B cell (primary cell): Measurements from ENCODE around the gene LRRN3. TPM values are rescaled to one million over a fixed set of nuclear protein-coding genes. Genes with fewer than 3 reads are reported as not detected.

Source experiments
- ATAC-seq: fragments of 200-7000 bp; cut with Tn5 transposase; one replicate; pipeline ENCODE4 v1.10.0; 2021; ENCODE audit warnings: low read depth, mild to moderate bottlenecking, moderate number of reproducible peaks, moderate library complexity
- CTCF ChIA-PET: fragments of 350-600 bp; sonication (Branson Sonifier 250); formaldehyde crosslinking; loops from one replicate; lab custom pipeline; 2021; ENCODE audit warnings: antibody characterized with exemption, inconsistent platforms; lab: Charles Lee
- POLR2A ChIA-PET: fragments of 350-600 bp; sonication (Branson Sonifier 250); formaldehyde crosslinking; loops from one replicate; lab custom pipeline; 2021; ENCODE audit warnings: antibody characterized with exemption; lab: Charles Lee
- DNase-seq: peaks from one replicate; pipeline ENCODE4 v3.0.0; 2013
- H2AFZ ChIP-seq: 2 replicates; pipeline ENCODE4 v1.6.1; 2012; ENCODE audit warnings: mild to moderate bottlenecking, low read depth, low read length; ENCODE audit not compliant: insufficient read depth, poor library complexity, severe bottlenecking
- H3K27ac ChIP-seq, 2 donors: 1 replicate in 1 of 2; 2 replicates in 1 of 2; pipeline ENCODE4 v1.5.1; 2012 to 2013; ENCODE audit warnings: low read length in 2 of 2, mild to moderate bottlenecking in 2 of 2, moderate library complexity in 1 of 2
- H3K27me3 ChIP-seq, 4 experiments: fragments of 200-600 bp in 1 of 4; sonication (generic) in 1 of 4; replicated peaks in 1 of 4; 1 replicate in 2 of 4; 2 replicates in 2 of 4; pipeline versions ENCODE4 v1.6.1 to v1.7.0; 2013 to 2016; ENCODE audit warnings: low read length in 3 of 4, mild to moderate bottlenecking in 2 of 4, mixed read lengths in 1 of 4, moderate library complexity in 1 of 4; ENCODE audit not compliant: insufficient read depth in 4 of 4, control insufficient read depth in 3 of 4; ENCODE audit errors: control extremely low read depth in 1 of 4
- H3K36me3 ChIP-seq, 2 experiments: replicated peaks in 1 of 2; 1 replicate in 1 of 2; 2 replicates in 1 of 2; pipeline versions ENCODE4 v1.6.1 to v1.7.1; 2013; ENCODE audit warnings: low read length in 1 of 2; ENCODE audit not compliant: insufficient read depth in 2 of 2, control insufficient read depth in 1 of 2; ENCODE audit errors: control extremely low read depth in 1 of 2, extremely low read depth in 1 of 2
- H3K4me1 ChIP-seq, 2 donors: fragments of 200-600 bp in 1 of 2; sonication (generic) in 1 of 2; 1 replicate in 1 of 2; 2 replicates in 1 of 2; pipeline versions ENCODE4 v1.5.1 to v1.6.1; 2013 to 2017; ENCODE audit warnings: low read length in 2 of 2; ENCODE audit not compliant: control insufficient read depth in 2 of 2, insufficient read depth in 2 of 2
- H3K4me2 ChIP-seq: replicated peaks from 2 replicates; pipeline ENCODE3; 2012; ENCODE audit warnings: mild to moderate bottlenecking, low read depth, low read length; ENCODE audit not compliant: poor library complexity, severe bottlenecking
- H3K4me3 ChIP-seq, 5 experiments: fragments of 200-600 bp in 1 of 5; sonication (generic) in 1 of 5; 1 replicate in 3 of 5; 2 replicates in 2 of 5; pipeline versions ENCODE4 v1.5.1 to v1.7.0; 2011 to 2016; ENCODE audit warnings: low read length in 4 of 5, mild to moderate bottlenecking in 4 of 5, low read depth in 2 of 5, control low read depth in 1 of 5, moderate library complexity in 1 of 5; ENCODE audit not compliant: insufficient read depth in 1 of 5; ENCODE audit errors: control extremely low read depth in 1 of 5, extremely low read depth in 1 of 5
- H3K79me2 ChIP-seq: fragments of 200-600 bp; sonication (generic); one replicate; pipeline ENCODE4 v1.6.0; 2016; ENCODE audit warnings: low read length; ENCODE audit not compliant: control insufficient read depth, insufficient read depth
- H3K9ac ChIP-seq: fragments of 200-600 bp; sonication (generic); 2 replicates; pipeline ENCODE4 v1.6.1; 2017; ENCODE audit warnings: mild to moderate bottlenecking, low read length, moderate library complexity
- H3K9me3 ChIP-seq, 3 donors: one replicate each; pipeline versions ENCODE4 v1.6.1 to v1.7.1; 2013; ENCODE audit warnings: low read length in 2 of 3; ENCODE audit not compliant: control insufficient read depth in 2 of 3, insufficient read depth in 1 of 3; ENCODE audit errors: control extremely low read depth in 1 of 3
- H4K20me1 ChIP-seq: 2 replicates; pipeline ENCODE4 v1.6.0; 2012; ENCODE audit warnings: mild to moderate bottlenecking, low read length; ENCODE audit not compliant: insufficient read depth, control insufficient read depth, poor library complexity, severe bottlenecking
- H3K27ac Mint-ChIP-seq: one replicate; pipeline ENCODE4 v1.8.0; 2021; ENCODE audit warnings: mixed read lengths
- H3K27me3 Mint-ChIP-seq: one replicate; pipeline ENCODE4 v1.8.0; 2021; ENCODE audit warnings: mixed read lengths
- H3K4me1 Mint-ChIP-seq: one replicate; pipeline ENCODE4 v1.8.0; 2021; ENCODE audit warnings: mixed read lengths
- H3K4me3 Mint-ChIP-seq: one replicate; pipeline ENCODE4 v1.8.0; 2021; ENCODE audit warnings: mixed read lengths
- H3K9me3 Mint-ChIP-seq: one replicate; pipeline ENCODE4 v1.8.0; 2022; ENCODE audit warnings: mixed read lengths; ENCODE audit not compliant: insufficient read depth
- EZH2 ChIP-seq: IDR thresholded peaks from 2 replicates; pipeline ENCODE4 v1.6.1; 2012; ENCODE audit warnings: borderline replicate concordance, low read depth, mild to moderate bottlenecking, moderate library complexity, low read length; ENCODE audit not compliant: insufficient read depth, poor library complexity, severe bottlenecking
- WGBS: methylation state at CpG from one replicate; pipeline ENCODE4 v1.1.5; 2013; ENCODE audit warnings: missing lambda C conversion rate; ENCODE audit not compliant: insufficient coverage; 5-methylcytosine and 5-hydroxymethylcytosine counted together
- intact Hi-C: fragments of 100-400 bp; cut with micrococcal nuclease; formaldehyde crosslinking; loops from one replicate; pipeline ENCODE4 v1.10.0; 2022
- polyA plus RNA-seq: library from polyadenylated mRNA; depleted of rRNA; stranded (reverse); fragments of >200 nt; gene quantifications from 2 replicates; pipeline ENCODE4 v1.2.3, GENCODE V29; 2012
- total RNA-seq, 2 donors: library from RNA; stranded (reverse); fragments of 120-200 nt in 1 of 2; gene quantifications; 1 replicate in 1 of 2; 2 replicates in 1 of 2; pipeline versions ENCODE4 v1.2.3 to v1.2.4, GENCODE V29; 2013 to 2022
- TF ChIP-seq, protein P1 (sequence below): fragments of 200-600 bp; IDR thresholded peaks from one replicate; pipeline ENCODE4 v1.8.0; 2022; ENCODE audit warnings: antibody characterized with exemption, mild to moderate bottlenecking

LRRN3 gene
- total and polyA plus RNA-seq, 2 donors (not counting 1 experiment from before 2014, with no cell fraction given), result 0.03 to 0.20 TPM

DNA sequence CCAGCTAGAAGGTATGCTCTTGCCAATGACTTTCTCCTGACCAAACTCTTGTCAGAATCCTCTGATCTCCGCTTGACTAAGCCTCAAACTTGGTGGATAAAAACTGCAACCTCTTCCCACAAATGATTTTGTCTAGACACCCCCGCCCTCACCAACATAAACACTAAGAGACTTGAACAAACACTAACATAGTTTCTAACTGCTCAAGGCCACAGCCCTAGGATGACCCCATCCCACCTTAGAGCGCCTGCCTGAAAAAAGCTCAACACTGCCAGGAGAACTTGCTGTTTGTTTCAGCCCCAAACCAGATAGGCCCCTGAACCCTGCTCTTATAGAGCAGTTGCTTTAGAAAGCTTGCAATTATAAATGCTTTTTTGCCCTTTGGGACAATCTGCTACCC, 71.8 kb downstream of the LRRN3 start:
- intact Hi-C loops, result no loop called here
- CTCF ChIA-PET, result no interaction called here

DNA sequence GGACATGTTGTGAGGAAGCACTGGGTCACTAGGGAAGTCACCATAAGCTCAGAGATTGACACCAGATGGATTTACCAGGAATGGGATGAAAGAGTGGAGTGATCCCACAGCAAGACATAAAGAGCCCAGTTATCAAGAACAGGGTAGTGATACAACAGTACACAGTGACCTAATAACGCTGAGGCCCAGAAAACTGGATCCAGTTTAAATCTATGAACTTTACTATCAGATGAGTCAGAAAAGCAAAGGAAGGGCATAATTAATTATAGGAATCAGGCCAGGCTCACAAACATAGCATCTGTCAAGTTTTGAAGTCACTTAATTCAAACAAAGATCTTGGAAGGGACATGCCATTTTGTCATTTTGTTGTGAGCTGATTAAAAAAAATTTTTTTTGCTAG, 73.5 kb downstream of the LRRN3 start:
- H3K4me1 Mint-ChIP-seq, result no peaks in the 10 kb centered on the region

More for the DNA sequence above, 71.8 kb downstream of the LRRN3 start:
- H2AFZ ChIP-seq, result no peak overlapping the region
- H3K27ac ChIP-seq, result no peak overlapping the region
- Mint-ChIP-seq H3K27me3 (no peaks in the 10 kb centered on the region), H3K27ac (no peak overlapping the region), H3K9me3 (no peaks in the 10 kb centered on the region), H3K4me1 (no peaks in the 10 kb centered on the region), H3K4me3 (no peak overlapping the region)
- H3K4me3 ChIP-seq, result no peak overlapping the region
- H3K4me2 ChIP-seq, result no peak overlapping the region
- no peaks in the 10 kb centered on the region for H4K20me1 ChIP-seq
- H3K36me3 ChIP-seq, result no peaks in the 10 kb centered on the region
- 100% methylated on average over 2 of the region's 3 CpGs for WGBS
- H3K9ac ChIP-seq, result no peak overlapping the region
- ATAC-seq (no peak), DNase-seq (no peak)
- H3K4me1 ChIP-seq, result no peaks in the 10 kb centered on the region
- TF ChIP-seq, protein P1, sequence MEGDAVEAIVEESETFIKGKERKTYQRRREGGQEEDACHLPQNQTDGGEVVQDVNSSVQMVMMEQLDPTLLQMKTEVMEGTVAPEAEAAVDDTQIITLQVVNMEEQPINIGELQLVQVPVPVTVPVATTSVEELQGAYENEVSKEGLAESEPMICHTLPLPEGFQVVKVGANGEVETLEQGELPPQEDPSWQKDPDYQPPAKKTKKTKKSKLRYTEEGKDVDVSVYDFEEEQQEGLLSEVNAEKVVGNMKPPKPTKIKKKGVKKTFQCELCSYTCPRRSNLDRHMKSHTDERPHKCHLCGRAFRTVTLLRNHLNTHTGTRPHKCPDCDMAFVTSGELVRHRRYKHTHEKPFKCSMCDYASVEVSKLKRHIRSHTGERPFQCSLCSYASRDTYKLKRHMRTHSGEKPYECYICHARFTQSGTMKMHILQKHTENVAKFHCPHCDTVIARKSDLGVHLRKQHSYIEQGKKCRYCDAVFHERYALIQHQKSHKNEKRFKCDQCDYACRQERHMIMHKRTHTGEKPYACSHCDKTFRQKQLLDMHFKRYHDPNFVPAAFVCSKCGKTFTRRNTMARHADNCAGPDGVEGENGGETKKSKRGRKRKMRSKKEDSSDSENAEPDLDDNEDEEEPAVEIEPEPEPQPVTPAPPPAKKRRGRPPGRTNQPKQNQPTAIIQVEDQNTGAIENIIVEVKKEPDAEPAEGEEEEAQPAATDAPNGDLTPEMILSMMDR, result no peak
- no peak for TF ChIP-seq EZH2
- no peaks in the 10 kb centered on the region for H3K79me2 ChIP-seq
- no peaks in the 10 kb centered on the region for H3K9me3 ChIP-seq
- no peaks in the 10 kb centered on the region for H3K27me3 ChIP-seq
- POLR2A ChIA-PET, result no interaction called here

More for the DNA sequence above, 73.5 kb downstream of the LRRN3 start:
- H4K20me1 ChIP-seq, result no peaks in the 10 kb centered on the region
- DNase-seq (no peak), ATAC-seq (no peak)
- Mint-ChIP-seq H3K4me3 (no peak overlapping the region), H3K27me3 (no peaks in the 10 kb centered on the region), H3K27ac (no peak overlapping the region), H3K9me3 (no peaks in the 10 kb centered on the region)
- H3K79me2 ChIP-seq, result no peaks in the 10 kb centered on the region
- ChIA-PET POLR2A (no interaction called here), CTCF (no interaction called here)
- H3K9ac ChIP-seq, result no peak overlapping the region
- H2AFZ ChIP-seq, result no peak overlapping the region
- H3K36me3 ChIP-seq, result no peaks in the 10 kb centered on the region
- H3K4me3 ChIP-seq, result no peak overlapping the region
- no CpG with 5 or more reads among the region's 1 CpG for WGBS
- no peak overlapping the region for H3K27ac ChIP-seq
- TF ChIP-seq, protein P1, result no peak
- TF ChIP-seq EZH2, result no peak
- no peaks in the 10 kb centered on the region for H3K4me1 ChIP-seq
- H3K9me3 ChIP-seq, result no peaks in the 10 kb centered on the region
- intact Hi-C loops, result no loop called here
- H3K27me3 ChIP-seq, result no peaks in the 10 kb centered on the region
- H3K4me2 ChIP-seq, result no peak overlapping the region
